SU-DHL-6 (cell line): ENCODE results near the gene CYFIP2.

Experiments
- H2AFZ ChIP-seq: fragments of 200-600 bp; sonication (generic); 2 replicates; pipeline ENCODE4 v1.6.1; 2014; ENCODE audit warnings: low read depth, mild to moderate bottlenecking, moderate library complexity, mixed read lengths, antibody characterized with exemption, low read length; ENCODE audit not compliant: severe bottlenecking
- H3F3A ChIP-seq: fragments of 200-600 bp; shearing (Covaris generic); 2 replicates; pipeline ENCODE4 v1.6.0; 2016; ENCODE audit warnings: antibody characterized with exemption, mild to moderate bottlenecking; ENCODE audit not compliant: insufficient read depth
- H3K27ac ChIP-seq: fragments of 200-600 bp; sonication (generic); 2 replicates; pipeline ENCODE4 v1.5.1; 2016; ENCODE audit warnings: low read depth, mild to moderate bottlenecking, low read length, moderate library complexity, mixed read lengths
- H3K27me3 ChIP-seq: fragments of 200-600 bp; sonication (generic), shearing (Covaris generic); 2 replicates; pipeline ENCODE4 v1.6.0; 2014; ENCODE audit warnings: mild to moderate bottlenecking, low read length
- H3K36me3 ChIP-seq: fragments of 200-600 bp; sonication (generic); 2 replicates; pipeline ENCODE4 v1.6.1; 2014; ENCODE audit warnings: mild to moderate bottlenecking, low read length, mixed read lengths
- H3K4me2 ChIP-seq: fragments of 300-600, 200-600 bp; shearing (Covaris generic), sonication (generic); 2 replicates; pipeline ENCODE4 v1.6.0; 2014; ENCODE audit warnings: low read length, low read depth, mild to moderate bottlenecking; ENCODE audit not compliant: poor library complexity, severe bottlenecking
- H3K4me3 ChIP-seq: fragments of 200-600 bp; sonication (generic); 2 replicates; pipeline ENCODE4 v1.5.1; 2014; ENCODE audit warnings: antibody characterized with exemption, low read length, mild to moderate bottlenecking, mixed read lengths; ENCODE audit not compliant: insufficient read depth, poor library complexity, severe bottlenecking
- H3K79me2 ChIP-seq: fragments of 200-600 bp; sonication (generic); 2 replicates; pipeline ENCODE4 v1.6.1; 2014; ENCODE audit warnings: mild to moderate bottlenecking, low read length, moderate library complexity; ENCODE audit not compliant: insufficient read depth
- H3K9ac ChIP-seq: fragments of 200-600 bp; sonication (generic); 2 replicates; pipeline ENCODE4 v1.7.0; 2014; ENCODE audit warnings: mild to moderate bottlenecking, low read length
- H3K9me2 ChIP-seq: fragments of 200-600 bp; sonication (generic); replicated peaks from 2 replicates; pipeline ENCODE4 v1.6.1; 2014; ENCODE audit warnings: low read length; ENCODE audit not compliant: insufficient read depth
- H3K9me3 ChIP-seq: fragments of 200-600 bp; sonication (generic); 2 replicates; pipeline ENCODE4 v1.6.1; 2014; ENCODE audit warnings: low read length, mixed read lengths; ENCODE audit not compliant: insufficient read depth
- H4K20me1 ChIP-seq: fragments of 200-600 bp; sonication (generic); 2 replicates; pipeline ENCODE4 v1.6.1; 2014; ENCODE audit warnings: low read depth, mild to moderate bottlenecking, antibody characterized with exemption, low read length, moderate library complexity, mixed read lengths
- EZH2phosphoT487 ChIP-seq: fragments of 200-600 bp; sonication (generic), shearing (Covaris generic); conservative IDR thresholded peaks from 2 replicates; pipeline ENCODE4 v1.6.1; 2018; ENCODE audit warnings: mild to moderate bottlenecking, antibody characterized with exemption, low read length, moderate library complexity, mixed read lengths
- TF ChIP-seq, protein P1 (sequence below): fragments of 200-600 bp; sonication (generic); IDR thresholded peaks from one replicate; pipeline ENCODE4 v1.5.1; 2017; ENCODE audit warnings: antibody characterized with exemption, mild to moderate bottlenecking, low read length, moderate library complexity; ENCODE audit not compliant: insufficient read depth, poor library complexity, severe bottlenecking

CYFIP2 gene

GRCh38 chr5:157323107-157323706 is 57.3 kb downstream of the CYFIP2 start:
- no peak overlapping the region for H3K4me2 ChIP-seq
- no peak overlapping the region for H3K4me3 ChIP-seq
- no peak overlapping the region for H3K27ac ChIP-seq
- H3F3A ChIP-seq = peaks cover 16% of the 10 kb centered on the region; the same call in 1 of the 2 replicates
- no peak overlapping the region for H3K9ac ChIP-seq
- no peaks in the 10 kb centered on the region for H3K9me2 ChIP-seq
- no peak overlapping the region for H2AFZ ChIP-seq
- H3K9me3 ChIP-seq = no peaks in the 10 kb centered on the region
- peaks cover 37% of the 10 kb centered on the region for H3K36me3 ChIP-seq
- TF ChIP-seq EZH2phosphoT487 = no peak
- TF ChIP-seq, protein P1, sequence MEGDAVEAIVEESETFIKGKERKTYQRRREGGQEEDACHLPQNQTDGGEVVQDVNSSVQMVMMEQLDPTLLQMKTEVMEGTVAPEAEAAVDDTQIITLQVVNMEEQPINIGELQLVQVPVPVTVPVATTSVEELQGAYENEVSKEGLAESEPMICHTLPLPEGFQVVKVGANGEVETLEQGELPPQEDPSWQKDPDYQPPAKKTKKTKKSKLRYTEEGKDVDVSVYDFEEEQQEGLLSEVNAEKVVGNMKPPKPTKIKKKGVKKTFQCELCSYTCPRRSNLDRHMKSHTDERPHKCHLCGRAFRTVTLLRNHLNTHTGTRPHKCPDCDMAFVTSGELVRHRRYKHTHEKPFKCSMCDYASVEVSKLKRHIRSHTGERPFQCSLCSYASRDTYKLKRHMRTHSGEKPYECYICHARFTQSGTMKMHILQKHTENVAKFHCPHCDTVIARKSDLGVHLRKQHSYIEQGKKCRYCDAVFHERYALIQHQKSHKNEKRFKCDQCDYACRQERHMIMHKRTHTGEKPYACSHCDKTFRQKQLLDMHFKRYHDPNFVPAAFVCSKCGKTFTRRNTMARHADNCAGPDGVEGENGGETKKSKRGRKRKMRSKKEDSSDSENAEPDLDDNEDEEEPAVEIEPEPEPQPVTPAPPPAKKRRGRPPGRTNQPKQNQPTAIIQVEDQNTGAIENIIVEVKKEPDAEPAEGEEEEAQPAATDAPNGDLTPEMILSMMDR = peak; percentile 19
- no peaks in the 10 kb centered on the region for H3K79me2 ChIP-seq
- no peaks in the 10 kb centered on the region for H3K27me3 ChIP-seq
- H4K20me1 ChIP-seq = no peaks in the 10 kb centered on the region

- Histone ChIP-seq H3K27me3 (no peaks in the 10 kb centered on the region), H3K4me2 (no peak overlapping the region), H3F3A (peaks cover 16% of the 10 kb centered on the region; the same call in 1 of the 2 replicates), H2AFZ (no peak overlapping the region), H3K79me2 (no peaks in the 10 kb centered on the region), H4K20me1 (no peaks in the 10 kb centered on the region), H3K27ac (no peak overlapping the region), H3K9me2 (no peaks in the 10 kb centered on the region), H3K9me3 (no peaks in the 10 kb centered on the region), H3K36me3 (peaks cover 34% of the 10 kb centered on the region), H3K4me3 (no peak overlapping the region), H3K9ac (no peak overlapping the region)
- TF ChIP-seq, protein P1 = no peak
- no peak for TF ChIP-seq EZH2phosphoT487
Measured at GRCh38 chr5:157324237-157324636, 58.3 kb downstream of the CYFIP2 start.

GRCh38 chr5:157326440-157327005 is 60.6 kb downstream of the CYFIP2 start:
- Histone ChIP-seq H3K4me2 (no peak overlapping the region), H3K79me2 (no peaks in the 10 kb centered on the region), H3F3A (peaks cover 16% of the 10 kb centered on the region; the same call in 1 of the 2 replicates), H4K20me1 (no peaks in the 10 kb centered on the region), H3K9me2 (no peaks in the 10 kb centered on the region), H3K9ac (no peak overlapping the region), H3K27me3 (no peaks in the 10 kb centered on the region), H3K4me3 (no peak overlapping the region), H3K9me3 (no peaks in the 10 kb centered on the region), H3K27ac (no peak overlapping the region), H3K36me3 (peaks cover 45% of the 10 kb centered on the region), H2AFZ (no peak overlapping the region)
- TF ChIP-seq, protein P1 = no peak
- no peak for TF ChIP-seq EZH2phosphoT487
